Activated CD4-positive, CD25-positive, alpha-beta regulatory T cell treated with anti-CD3 and anti-CD28 coated beads, Interleukin-2, amount 50 U/mL, for 16 hours (primary cell): ENCODE measurements around the gene TTC7B.
A peak's percentile ranks its signal among the peaks of the same experiment; 100 is the strongest.

Experiments
- DNase-seq: peaks from one replicate; pipeline ENCODE4 v3.0.0-alpha.2; 2020; ENCODE audit warnings: low read depth, low spot score

Gene TTC7B

GRCh38 chr14:90703841-90704737 lies 112.1 kb downstream of the TTC7B start:
- no peak for DNase-seq

GRCh38 chr14:90700933-90701776 lies 115.1 kb downstream of the TTC7B start:
- DNase-seq, result no peak

- no peak for DNase-seq
These were observed 117.2 kb downstream of the TTC7B start for GRCh38 chr14:90699016-90699415.

GRCh38 chr14:90698379-90698869 lies 117.8 kb downstream of the TTC7B start:
- no peak for DNase-seq

GRCh38 chr14:90697577-90698206 lies 118.5 kb downstream of the TTC7B start:
- DNase-seq, result peak; percentile 59

- no peak for DNase-seq
These were observed 119.1 kb downstream of the TTC7B start for GRCh38 chr14:90697132-90697531.

GRCh38 chr14:90696720-90697119 lies 119.5 kb downstream of the TTC7B start:
- DNase-seq, result no peak

GRCh38 chr14:90695997-90696660 lies 120.1 kb downstream of the TTC7B start:
- no peak for DNase-seq

- DNase-seq, result no peak
These were observed 122.8 kb downstream of the TTC7B start for GRCh38 chr14:90693413-90693812.

GRCh38 chr14:90692826-90693225 lies 123.4 kb downstream of the TTC7B start:
- no peak for DNase-seq

- no peak for DNase-seq
These were observed 124.2 kb downstream of the TTC7B start for GRCh38 chr14:90692061-90692460.

GRCh38 chr14:90691627-90692026 lies 124.6 kb downstream of the TTC7B start:
- no peak for DNase-seq

GRCh38 chr14:90687680-90688079 lies 128.6 kb downstream of the TTC7B start:
- no peak for DNase-seq

GRCh38 chr14:90682615-90683014 lies 133.6 kb downstream of the TTC7B start:
- DNase-seq, result no peak

GRCh38 chr14:90681929-90682328 lies 134.3 kb downstream of the TTC7B start:
- DNase-seq, result no peak

- DNase-seq, result no peak
These were observed 137.3 kb downstream of the TTC7B start for GRCh38 chr14:90678846-90679362.

- DNase-seq, result no peak
These were observed 137.8 kb downstream of the TTC7B start for GRCh38 chr14:90678420-90678819.

- DNase-seq, result no peak
These were observed 138.7 kb downstream of the TTC7B start for GRCh38 chr14:90677484-90678050.

- DNase-seq, result no peak
These were observed 139.3 kb downstream of the TTC7B start for GRCh38 chr14:90676912-90677311.

- no peak for DNase-seq
These were observed 139.9 kb downstream of the TTC7B start for GRCh38 chr14:90676356-90676755.

- DNase-seq, result no peak
These were observed 140.8 kb downstream of the TTC7B start for GRCh38 chr14:90675399-90675798.
